Ectodermal cell (in vitro differentiated cells): ENCODE data around the gene RYR3.

Experiments
- H3K27ac ChIP-seq: 2 replicates; pipeline ENCODE4 v1.7.0; 2013; ENCODE audit warnings: mild to moderate bottlenecking, low read depth, low read length; ENCODE audit not compliant: insufficient read depth, poor library complexity, severe bottlenecking
- H3K27me3 ChIP-seq: 2 replicates; pipeline ENCODE4 v1.7.0; 2013; ENCODE audit warnings: mild to moderate bottlenecking, low read length; ENCODE audit not compliant: insufficient read depth, control insufficient read depth, poor library complexity, severe bottlenecking
- H3K36me3 ChIP-seq: one replicate; pipeline ENCODE4 v1.7.0; 2013; ENCODE audit warnings: low read length; ENCODE audit not compliant: control insufficient read depth, insufficient read depth
- H3K4me1 ChIP-seq: one replicate; pipeline ENCODE4 v1.7.0; 2013; ENCODE audit warnings: low read length; ENCODE audit not compliant: control insufficient read depth, insufficient read depth
- H3K4me3 ChIP-seq: 2 replicates; pipeline ENCODE4 v1.7.0; 2013; ENCODE audit warnings: low read depth, low read length, control low read depth; ENCODE audit not compliant: insufficient read depth
- H3K9me3 ChIP-seq: 2 replicates; pipeline ENCODE4 v1.7.0; 2013; ENCODE audit warnings: mild to moderate bottlenecking, low read length, moderate library complexity; ENCODE audit not compliant: control insufficient read depth
- WGBS, 2 experiments: methylation state at CpG; one replicate each; pipeline ENCODE4 v1.1.7; 2013; ENCODE audit warnings: missing lambda C conversion rate in 2 of 2; 5-methylcytosine and 5-hydroxymethylcytosine counted together

RYR3 gene

DNA sequence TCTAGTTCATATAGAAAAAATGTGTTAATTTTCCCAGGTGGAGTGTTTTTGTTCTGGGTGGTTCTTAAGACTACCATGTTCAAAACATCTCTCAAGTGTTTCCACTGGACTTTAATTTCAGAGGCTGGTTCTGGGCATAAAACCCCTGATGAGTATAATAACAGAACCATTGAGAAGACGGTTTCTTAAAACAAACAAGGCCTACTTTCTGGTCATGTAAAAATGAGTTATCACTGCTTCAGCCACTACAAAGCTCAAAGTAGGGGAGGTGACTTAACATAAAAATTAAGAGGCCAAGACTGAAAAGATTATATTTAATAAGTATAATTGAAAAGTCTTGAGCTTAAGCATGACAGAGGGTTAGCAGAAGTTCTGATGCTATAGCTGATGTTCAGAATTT, 33.8 kb downstream of the RYR3 start:
- Histone ChIP-seq H3K36me3 (no peaks in the 10 kb centered on the region), H3K27me3 (no peaks in the 10 kb centered on the region), H3K4me3 (no peak overlapping the region), H3K27ac (no peak overlapping the region), H3K4me1 (peaks cover 7% of the 10 kb centered on the region), H3K9me3 (no peaks in the 10 kb centered on the region)
- WGBS, 2 experiments: 90 to 94% methylated on average over 1 of the region's 1 CpG

DNA sequence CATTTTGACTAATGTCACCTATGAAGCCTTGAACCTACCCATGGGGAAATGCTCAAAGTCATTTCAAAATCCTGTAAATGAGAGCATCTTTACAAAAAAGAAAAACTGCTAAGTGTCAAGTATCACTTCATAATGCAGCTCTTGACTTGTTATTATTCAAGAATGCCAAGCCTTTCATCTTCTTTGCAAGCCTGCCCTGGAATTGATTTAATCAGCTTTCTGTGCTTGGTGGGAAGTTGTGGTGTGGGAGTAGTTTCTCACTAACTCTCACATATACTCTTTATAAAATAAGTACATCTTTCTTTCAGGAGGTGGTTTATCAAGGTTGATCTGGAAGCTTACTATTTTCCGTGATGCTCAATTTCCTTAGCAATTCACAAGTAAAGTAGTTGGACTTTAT, 43.6 kb downstream of the RYR3 start:
- Histone ChIP-seq H3K4me1 (peaks cover 20% of the 10 kb centered on the region), H3K4me3 (no peak overlapping the region), H3K36me3 (no peaks in the 10 kb centered on the region), H3K9me3 (no peaks in the 10 kb centered on the region), H3K27ac (no peak overlapping the region), H3K27me3 (no peaks in the 10 kb centered on the region)
- 97 to 100% methylated on average over 1 of the region's 1 CpG for WGBS, 2 experiments

- no peaks in the 10 kb centered on the region for H3K36me3 ChIP-seq
- H3K27ac ChIP-seq: peak overlapping the region; percentile 78
- H3K4me1 ChIP-seq: peaks cover 20% of the 10 kb centered on the region
- H3K4me3 ChIP-seq: no peak overlapping the region
- no peaks in the 10 kb centered on the region for H3K9me3 ChIP-seq
- H3K27me3 ChIP-seq: no peaks in the 10 kb centered on the region
- WGBS, 2 experiments: 92 to 93% methylated on average over 4 of the region's 4 CpGs
Observed at GRCh38 chr15:33357845-33358244, 47.1 kb downstream of the RYR3 start.

- Histone ChIP-seq H3K36me3 (no peaks in the 10 kb centered on the region), H3K27ac (peak overlapping the region; percentile 78), H3K27me3 (no peaks in the 10 kb centered on the region), H3K9me3 (no peaks in the 10 kb centered on the region), H3K4me1 (peaks cover 20% of the 10 kb centered on the region), H3K4me3 (no peak overlapping the region)
- 23 to 24% methylated on average over 2 of the region's 2 CpGs for WGBS, 2 experiments
Observed at GRCh38 chr15:33358306-33358705, 47.5 kb downstream of the RYR3 start.

- Histone ChIP-seq H3K36me3 (no peaks in the 10 kb centered on the region), H3K27me3 (no peaks in the 10 kb centered on the region), H3K27ac (no peak overlapping the region), H3K4me3 (no peak overlapping the region), H3K4me1 (peaks cover 13% of the 10 kb centered on the region), H3K9me3 (no peaks in the 10 kb centered on the region)
- 70 to 78% methylated on average over 1 of the region's 1 CpG for WGBS, 2 experiments
Observed at GRCh38 chr15:33360886-33361285, 50.1 kb downstream of the RYR3 start.

GRCh38 chr15:33369941-33370622, 59.3 kb downstream of the RYR3 start:
- no peak overlapping the region for H3K4me3 ChIP-seq
- H3K27ac ChIP-seq: no peak overlapping the region
- no peaks in the 10 kb centered on the region for H3K27me3 ChIP-seq

DNA sequence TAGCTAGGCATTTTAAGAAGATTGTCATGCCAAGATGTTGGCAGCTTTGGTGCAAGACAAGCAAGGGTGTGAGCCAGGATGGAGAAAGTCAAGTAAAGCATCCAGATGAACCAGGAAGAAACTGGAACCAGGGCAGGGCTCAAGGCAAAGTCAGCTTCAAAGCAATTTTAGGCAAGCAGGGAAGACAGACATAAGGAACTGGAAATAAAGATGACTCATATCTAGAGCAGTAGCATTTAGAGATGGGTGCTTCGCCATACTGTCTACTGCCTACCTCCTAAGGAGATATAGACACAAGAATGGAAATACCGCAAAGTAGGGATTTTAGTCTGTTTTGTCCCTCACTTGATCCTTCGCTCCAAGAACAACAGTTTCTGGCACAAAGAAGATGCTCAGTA, 59.9 kb downstream of the RYR3 start:
- no peak overlapping the region for H3K4me3 ChIP-seq

More at GRCh38 chr15:33369941-33370622, 59.3 kb downstream of the RYR3 start:
- Histone ChIP-seq H3K4me1 (no peaks in the 10 kb centered on the region), H3K9me3 (no peaks in the 10 kb centered on the region), H3K36me3 (no peaks in the 10 kb centered on the region)
- 76 to 95% methylated on average over 2 to 3 of the region's 3 CpGs for WGBS, 2 experiments

DNA sequence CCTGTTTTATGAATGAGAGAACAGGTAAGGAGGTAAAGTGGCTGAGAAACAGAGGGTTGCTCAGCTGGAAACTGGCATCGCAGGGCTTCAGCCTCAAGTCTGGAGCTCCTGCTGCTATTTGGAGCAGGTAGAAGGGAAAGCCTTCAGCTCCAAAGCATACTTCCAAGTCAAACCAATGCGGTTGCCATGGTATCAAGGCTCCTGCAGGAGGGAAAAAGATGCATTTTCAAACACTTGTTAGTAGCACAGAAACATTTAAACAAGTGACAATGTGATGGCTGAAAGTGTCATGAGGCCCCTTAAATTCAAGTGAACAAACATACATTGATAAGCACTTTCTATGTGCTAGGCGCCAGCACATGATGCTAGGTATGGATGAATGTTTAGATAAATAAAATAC, 60.4 kb downstream of the RYR3 start:
- H3K4me3 ChIP-seq: no peak overlapping the region
- H3K9me3 ChIP-seq: no peaks in the 10 kb centered on the region
- H3K27me3 ChIP-seq: no peaks in the 10 kb centered on the region
- H3K27ac ChIP-seq: no peak overlapping the region
- 88 to 92% methylated on average over 3 of the region's 3 CpGs for WGBS, 2 experiments
- no peaks in the 10 kb centered on the region for H3K4me1 ChIP-seq
- no peaks in the 10 kb centered on the region for H3K36me3 ChIP-seq

More for the DNA sequence above, 59.9 kb downstream of the RYR3 start:
- H3K27me3 ChIP-seq: no peaks in the 10 kb centered on the region
- no peaks in the 10 kb centered on the region for H3K4me1 ChIP-seq
- WGBS, 2 experiments: 93 to 99% methylated on average over 3 of the region's 3 CpGs
- H3K27ac ChIP-seq: no peak overlapping the region
- H3K9me3 ChIP-seq: no peaks in the 10 kb centered on the region
- no peaks in the 10 kb centered on the region for H3K36me3 ChIP-seq

DNA sequence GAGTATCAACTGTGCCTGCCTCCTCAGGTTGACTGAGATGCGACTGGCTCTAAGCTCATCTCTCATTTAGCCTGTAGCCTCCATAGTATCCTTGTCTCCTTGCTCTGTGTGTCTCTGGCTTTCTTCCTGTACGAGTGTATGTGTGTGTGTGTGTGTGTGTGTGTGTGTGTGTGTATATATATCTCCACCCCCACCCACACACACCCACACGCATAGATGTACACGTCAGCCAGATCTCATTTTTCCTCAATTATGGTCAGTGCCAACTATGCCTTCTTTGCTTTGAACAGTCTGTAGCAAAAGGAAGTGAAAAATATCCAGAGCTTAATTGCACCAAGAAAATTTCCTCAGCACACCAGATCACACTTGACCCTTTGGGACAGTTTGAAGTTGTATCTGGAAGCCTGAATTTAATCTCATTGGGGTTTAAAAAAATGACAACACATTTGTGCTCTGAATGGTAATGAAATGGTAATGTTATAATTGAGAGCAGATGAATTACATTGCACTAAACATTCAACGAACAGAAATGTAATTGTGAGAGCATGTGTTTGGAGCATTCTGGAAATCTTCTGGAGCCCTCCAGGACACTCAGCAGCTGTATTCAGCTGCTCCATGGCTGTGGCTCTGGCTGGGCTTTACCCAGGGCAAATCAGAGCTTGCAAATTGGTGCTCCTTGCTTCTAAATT, 63.6 kb downstream of the RYR3 start:
- H3K27me3 ChIP-seq: no peaks in the 10 kb centered on the region
- no peaks in the 10 kb centered on the region for H3K9me3 ChIP-seq
- no peak overlapping the region for H3K4me3 ChIP-seq
- H3K36me3 ChIP-seq: no peaks in the 10 kb centered on the region
- no peak overlapping the region for H3K27ac ChIP-seq
- no peaks in the 10 kb centered on the region for H3K4me1 ChIP-seq
- 95 to 96% methylated on average over 4 of the region's 5 CpGs for WGBS, 2 experiments

DNA sequence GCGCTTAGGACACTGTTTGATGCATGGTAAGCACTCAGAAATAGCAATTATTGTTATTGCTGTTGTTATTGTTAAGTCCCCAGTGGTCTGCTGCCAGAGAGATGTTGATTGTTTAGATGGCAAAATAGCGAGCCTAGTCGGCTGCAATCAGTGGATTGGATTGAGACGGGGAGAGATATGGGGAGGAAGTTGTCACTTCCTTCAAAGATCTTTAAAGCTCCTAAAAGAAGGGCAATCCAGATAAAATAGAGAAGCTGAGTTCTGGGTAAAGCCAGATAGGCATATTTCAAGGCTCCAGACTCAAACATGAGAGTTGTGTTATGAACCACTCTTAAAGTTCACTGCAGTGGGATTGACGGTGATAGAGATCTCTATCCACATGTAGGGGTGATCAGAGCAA, 64.5 kb downstream of the RYR3 start:
- Histone ChIP-seq H3K27ac (no peak overlapping the region), H3K4me3 (no peak overlapping the region), H3K27me3 (no peaks in the 10 kb centered on the region), H3K36me3 (no peaks in the 10 kb centered on the region), H3K4me1 (no peaks in the 10 kb centered on the region), H3K9me3 (no peaks in the 10 kb centered on the region)
- WGBS, 2 experiments: 93 to 95% methylated on average over 5 of the region's 5 CpGs
